Measurements from ENCODE around the gene TENM3.
"Not testable (repeated sequence)": the region's sequence is repeated elsewhere in the genome, so short reads cannot be mapped to it uniquely, and the experiment has no call there.

Gene TENM3

DNA sequence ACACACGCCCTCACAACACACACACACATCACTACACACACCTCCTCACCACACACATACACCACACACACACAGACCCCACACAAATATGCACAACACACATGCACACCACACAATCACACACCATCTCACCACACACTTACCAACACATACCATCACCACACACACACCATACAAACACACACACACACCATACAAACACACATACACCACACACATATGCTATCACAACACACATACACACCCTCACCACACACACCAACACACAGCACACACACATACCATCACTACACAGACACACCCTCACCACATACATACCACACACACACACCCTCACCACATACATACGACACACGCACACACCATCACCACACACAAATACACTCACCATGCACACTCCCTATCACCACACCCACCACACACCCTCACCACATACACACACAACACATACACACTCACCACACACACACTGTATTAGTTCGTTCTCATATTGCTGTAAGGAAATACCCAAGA lies 567.0 kb downstream of the TENM3 start:
- no peak for DNase-seq (ENCODE audit: low read depth)

- no peak for DNase-seq (ENCODE audit: low read depth)
These were observed 569.7 kb downstream of the TENM3 start for GRCh38 chr4:182812916-182813315.

DNA sequence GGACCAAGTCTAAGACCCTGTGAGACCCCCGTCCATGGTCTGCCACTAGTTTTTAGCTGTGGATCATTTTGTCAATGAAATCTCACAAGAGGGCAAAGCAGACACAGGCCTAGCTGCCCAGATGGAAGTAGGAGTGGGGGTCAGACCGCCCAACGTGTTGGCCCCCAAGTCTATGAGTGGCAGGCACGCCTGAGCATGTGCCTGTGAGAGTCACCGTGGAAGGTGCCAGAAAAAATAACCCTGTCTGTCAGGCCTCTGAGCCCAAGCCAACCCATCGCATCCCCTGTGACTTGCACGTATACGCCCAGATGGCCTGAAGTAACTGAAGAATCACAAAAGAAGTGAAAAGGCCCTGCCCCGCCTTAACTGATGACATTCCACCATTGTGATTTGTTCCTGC lies 570.9 kb downstream of the TENM3 start:
- not testable (repeated sequence) for DNase-seq (ENCODE audit: low read depth)

DNA sequence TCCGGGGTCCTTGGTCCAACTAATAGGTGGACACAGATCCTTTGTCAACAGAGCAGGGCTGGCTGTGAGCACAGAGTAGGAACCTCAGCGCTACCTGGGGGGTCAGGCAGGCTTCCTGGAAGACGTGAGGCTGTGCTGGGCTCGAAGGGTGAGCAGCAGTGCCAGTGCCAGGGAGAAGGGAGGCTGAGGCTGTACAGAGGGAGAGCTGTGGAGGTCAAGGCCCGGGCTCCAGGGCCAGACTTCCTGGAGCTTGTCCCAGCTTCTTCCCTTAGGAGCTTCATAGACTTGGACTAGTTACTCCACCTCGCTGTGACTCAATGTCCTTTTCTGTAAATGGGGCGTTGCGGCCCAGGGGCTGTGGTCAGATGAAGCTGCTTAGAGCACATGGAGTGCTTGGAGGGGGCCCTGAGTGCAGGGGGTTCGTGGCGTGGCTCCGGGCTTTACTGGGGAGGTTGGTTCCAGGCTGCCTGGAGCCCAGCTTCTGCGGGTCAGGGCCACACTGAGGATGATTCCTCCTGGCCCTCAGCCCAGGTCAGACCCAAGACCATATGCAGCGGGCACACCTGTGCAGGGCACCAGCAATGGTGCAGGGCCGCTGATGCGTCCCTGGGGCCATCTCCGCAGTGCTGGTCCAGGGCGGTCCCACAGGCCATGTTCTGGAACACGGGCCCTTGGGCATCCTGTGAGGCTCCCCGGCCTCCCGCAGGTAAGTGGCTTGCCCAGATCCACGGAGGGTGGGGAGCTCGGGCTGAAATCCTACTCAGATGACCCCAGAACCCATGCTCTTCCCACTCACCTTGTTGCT lies 575.9 kb downstream of the TENM3 start:
- no peak for DNase-seq (ENCODE audit: low read depth)

GRCh38 chr4:182819751-182820150 lies 576.5 kb downstream of the TENM3 start:
- no peak for DNase-seq (ENCODE audit: low read depth)

GRCh38 chr4:182822554-182822953 lies 579.4 kb downstream of the TENM3 start:
- DNase-seq (ENCODE audit: low read depth), result no peak

GRCh38 chr4:182823576-182823975 lies 580.4 kb downstream of the TENM3 start:
- DNase-seq (ENCODE audit: low read depth), result no peak

DNA sequence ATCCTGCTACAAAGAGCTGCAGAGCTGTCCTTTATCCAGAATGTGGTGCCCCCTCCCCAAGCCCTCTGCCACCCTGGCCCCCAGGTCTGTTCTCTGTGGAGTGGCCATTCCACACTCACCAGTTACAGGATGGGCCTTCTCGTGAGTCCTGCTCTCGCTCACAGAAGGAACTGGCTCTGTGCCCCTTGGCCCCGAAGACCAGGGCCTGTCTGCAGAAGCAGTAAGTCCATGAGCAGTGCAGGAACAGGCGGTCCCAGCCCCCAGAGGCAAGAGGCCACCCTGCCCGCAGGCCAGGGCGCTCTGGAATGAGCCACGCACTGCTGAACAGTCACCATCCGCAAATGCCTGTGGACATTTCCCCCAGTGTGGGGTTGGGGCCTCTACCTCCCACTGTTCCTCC lies 581.8 kb downstream of the TENM3 start:
- DNase-seq (ENCODE audit: low read depth), result no peak

DNA sequence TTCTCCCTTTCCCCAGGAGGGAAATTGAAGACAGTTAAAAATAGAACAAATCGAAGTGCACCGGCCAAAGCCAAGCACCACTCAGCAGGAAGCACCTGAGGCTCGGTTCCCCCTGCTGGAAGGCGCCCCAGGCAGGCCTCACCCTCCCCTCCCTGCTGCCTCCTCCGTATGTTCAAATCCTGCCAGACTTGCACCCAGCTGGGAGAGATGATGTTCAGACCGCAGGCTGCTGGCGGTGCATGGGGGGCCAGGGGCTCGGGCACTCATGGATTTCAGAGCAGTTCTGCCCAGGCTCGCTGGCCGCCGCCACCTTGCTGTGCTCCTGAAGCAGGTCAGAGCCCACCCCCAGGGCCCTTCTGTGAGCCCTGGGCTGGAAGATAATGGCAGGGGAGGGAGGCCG lies 582.6 kb downstream of the TENM3 start:
- no peak for DNase-seq (ENCODE audit: low read depth)

DNA sequence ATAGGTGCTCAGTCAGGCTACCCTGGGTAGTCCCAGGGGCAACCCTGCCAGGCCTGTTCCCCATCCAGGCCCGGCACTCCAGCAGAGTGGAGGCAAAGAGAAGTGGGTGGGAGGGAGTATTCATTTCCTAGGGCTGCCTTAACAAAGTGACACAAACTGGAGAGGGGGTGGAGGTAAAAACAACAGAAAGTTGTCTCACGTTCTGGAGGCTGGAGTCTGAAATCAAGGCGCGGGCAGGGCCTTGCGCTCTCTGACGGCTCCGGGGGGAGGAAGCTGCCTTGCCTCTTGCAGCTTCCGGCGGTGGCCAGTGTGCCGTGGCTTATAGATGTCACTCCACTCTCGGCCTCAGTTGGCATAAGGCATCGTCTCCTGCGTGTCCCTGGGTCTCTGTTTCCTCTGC lies 583.2 kb downstream of the TENM3 start:
- no peak for DNase-seq (ENCODE audit: low read depth)

DNA sequence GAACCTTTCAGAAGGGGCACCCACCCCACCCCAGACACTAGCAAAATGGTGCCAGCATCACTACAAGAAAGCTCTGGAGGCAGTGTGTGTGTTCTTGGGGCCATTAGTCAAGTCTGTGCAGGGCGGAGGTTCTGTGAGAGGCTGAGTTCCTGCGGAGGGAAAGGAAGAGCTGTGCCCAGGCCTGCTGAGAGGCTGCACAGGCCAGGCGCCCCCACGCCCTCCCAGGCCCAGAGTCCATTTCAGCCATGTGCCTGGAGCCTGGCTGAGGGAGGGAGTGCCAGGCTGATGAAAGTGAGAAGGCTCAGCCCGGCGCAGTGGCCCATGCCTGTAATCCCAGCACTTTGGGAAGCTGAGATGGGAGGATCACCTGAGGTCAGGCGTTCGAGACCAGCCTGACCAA lies 584.0 kb downstream of the TENM3 start:
- no peak for DNase-seq (ENCODE audit: low read depth)

- no peak for DNase-seq (ENCODE audit: low read depth)
These were observed 584.8 kb downstream of the TENM3 start for GRCh38 chr4:182827954-182828353.

DNA sequence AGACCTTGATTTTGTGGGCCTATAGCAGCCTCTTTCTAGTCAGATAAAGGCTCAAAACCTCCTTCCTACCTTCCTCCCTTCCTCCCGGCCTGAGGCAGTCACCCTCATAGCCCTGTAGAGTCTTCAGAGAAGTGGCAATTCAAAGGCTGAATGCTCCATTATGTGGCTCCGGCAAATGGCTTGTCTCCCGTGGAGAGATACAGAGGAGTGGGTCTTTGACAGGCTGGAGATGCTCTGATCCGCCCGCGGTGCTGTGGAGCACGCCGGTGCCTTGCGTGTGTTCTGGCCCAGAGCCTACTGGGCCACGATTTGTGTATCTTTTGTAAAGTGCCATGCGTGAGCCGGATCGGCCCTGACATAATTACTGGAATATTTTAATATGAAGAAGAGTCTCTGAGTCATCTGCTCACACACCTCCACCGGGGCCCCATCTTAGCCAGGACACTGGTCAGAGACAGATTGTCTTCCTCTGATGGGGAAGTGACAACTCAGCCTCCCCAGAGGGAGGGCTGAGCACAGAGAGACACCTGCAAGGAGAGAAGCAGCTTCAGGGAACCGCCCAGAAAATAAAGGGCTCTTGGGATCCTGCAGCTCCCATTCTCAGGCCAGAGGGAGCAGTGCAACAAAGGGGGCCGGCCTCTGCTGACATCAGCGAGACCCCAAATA lies 585.3 kb downstream of the TENM3 start:
- no peak for DNase-seq (ENCODE audit: low read depth)

GRCh38 chr4:182829196-182829595 lies 586.0 kb downstream of the TENM3 start:
- DNase-seq (ENCODE audit: low read depth), result no peak

DNA sequence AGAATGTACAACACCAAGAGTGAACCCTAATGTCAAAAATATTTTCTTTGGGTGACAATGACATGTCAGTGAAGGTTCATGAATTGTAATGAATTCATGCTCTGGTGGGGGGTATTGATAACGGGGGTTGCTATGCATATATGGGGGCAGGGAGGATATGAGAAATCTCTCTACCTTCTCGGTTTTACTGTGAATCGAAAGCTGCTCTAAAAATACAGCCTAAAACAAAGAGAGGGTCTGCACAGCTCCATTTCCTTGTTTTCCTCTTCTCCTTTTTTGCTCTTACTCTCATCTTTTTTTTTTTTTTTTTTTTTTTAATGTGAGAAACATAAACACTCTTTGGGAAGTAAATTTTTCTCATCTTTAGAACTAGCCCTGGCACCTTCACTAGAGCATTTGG lies 588.2 kb downstream of the TENM3 start:
- DNase-seq (ENCODE audit: low read depth), result no peak

- DNase-seq (ENCODE audit: low read depth), result no peak
These were observed 589.3 kb downstream of the TENM3 start for GRCh38 chr4:182832352-182833120.

- DNase-seq (ENCODE audit: low read depth), result no peak
These were observed 592.0 kb downstream of the TENM3 start for GRCh38 chr4:182835006-182835740.

DNA sequence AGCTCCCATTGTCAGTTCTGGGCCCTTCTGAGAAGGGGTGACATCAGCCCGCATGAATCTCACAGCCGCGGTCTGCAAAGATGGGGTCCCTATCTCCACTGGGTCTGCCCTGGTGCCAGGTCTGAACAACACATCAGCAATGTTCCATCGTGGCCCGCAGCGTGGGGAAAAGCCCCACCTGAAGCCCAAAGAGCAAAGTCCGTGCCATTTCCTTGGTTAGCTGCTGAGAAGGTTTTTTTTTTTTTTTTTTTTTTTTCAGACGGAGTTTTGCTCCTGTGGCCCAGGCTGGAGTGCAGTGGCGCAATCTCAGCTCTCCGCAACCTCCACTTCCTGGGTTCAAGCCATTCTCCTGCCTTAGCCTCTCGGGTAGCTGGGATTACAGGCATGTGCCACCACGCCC lies 594.6 kb downstream of the TENM3 start:
- DNase-seq (ENCODE audit: low read depth), result no peak

DNA sequence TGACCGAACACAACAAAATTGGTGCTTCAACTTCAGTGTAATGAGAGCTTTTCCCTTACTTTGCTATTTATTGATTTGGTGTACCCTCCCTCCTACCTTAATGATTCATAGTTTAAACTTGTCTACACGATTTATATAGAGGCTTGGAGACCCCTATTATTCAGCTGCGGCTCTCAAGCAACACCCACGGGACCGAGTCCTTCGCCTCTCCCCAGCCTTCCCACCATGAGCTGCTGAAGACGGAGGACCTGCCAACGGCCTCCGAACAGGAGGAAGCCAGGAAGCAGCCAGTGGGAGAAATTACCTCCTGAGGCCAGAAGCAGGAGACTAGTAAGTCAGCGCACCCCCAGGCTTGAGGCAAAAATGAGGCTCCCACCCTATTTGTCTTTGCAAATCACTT lies 595.3 kb downstream of the TENM3 start:
- DNase-seq (ENCODE audit: low read depth), result no peak

GRCh38 chr4:182839256-182839655 lies 596.1 kb downstream of the TENM3 start:
- DNase-seq (ENCODE audit: low read depth), result no peak

DNA sequence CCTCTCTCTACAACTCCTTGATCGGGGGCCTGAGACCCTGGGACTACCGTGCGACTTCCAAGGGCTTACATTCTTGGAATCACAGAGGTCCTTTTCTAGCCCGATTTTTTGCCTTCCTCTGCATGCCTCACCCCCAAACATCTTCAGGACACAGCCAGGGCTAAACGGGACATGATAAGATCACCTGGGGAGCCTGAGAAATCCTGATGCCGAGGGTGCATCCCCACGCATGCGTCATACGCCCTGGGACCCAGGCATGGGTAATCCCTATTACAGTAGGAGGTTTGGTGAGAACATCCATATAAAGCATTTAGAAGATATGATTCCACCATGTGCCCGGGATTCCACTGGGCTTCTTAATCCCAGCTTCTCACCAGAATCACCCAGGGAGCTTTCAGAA lies 596.9 kb downstream of the TENM3 start:
- DNase-seq (ENCODE audit: low read depth), result no peak

GRCh38 chr4:182842104-182842600 lies 599.0 kb downstream of the TENM3 start:
- no peak for DNase-seq (ENCODE audit: low read depth)
